ENCODE results near the gene ARFGEF2. TPM values are rescaled to one million over a fixed set of nuclear protein-coding genes. Genes with fewer than 3 reads are reported as not detected.
A peak's percentile ranks its signal among the peaks of the same experiment; 100 is the strongest.

Gene ARFGEF2
- total RNA-seq, 1 donor from 2014 or later, result 39.1 TPM

GRCh38 chr20:48941467-48941866 is 20.0 kb downstream of the ARFGEF2 start:
- no peak for ATAC-seq
- no peak for DNase-seq (ENCODE audit: missing footprints)
- intact Hi-C loops (cut with DNase I), result no loop called here

GRCh38 chr20:48942730-48943129 is 21.2 kb downstream of the ARFGEF2 start:
- peak; percentile 40 for ATAC-seq
- intact Hi-C loops (cut with DNase I), result no loop called here
- DNase-seq (ENCODE audit: missing footprints), result no peak

- intact Hi-C loops (cut with DNase I), result no loop called here
- no peak for ATAC-seq
- no peak for DNase-seq (ENCODE audit: missing footprints)
These were observed 23.3 kb downstream of the ARFGEF2 start for GRCh38 chr20:48944663-48945297.

GRCh38 chr20:48945840-48946514 is 24.5 kb downstream of the ARFGEF2 start:
- DNase-seq (ENCODE audit: missing footprints) (no peak), ATAC-seq (no peak)
- intact Hi-C loops (cut with DNase I), result no loop called here

GRCh38 chr20:48948612-48949011 is 27.1 kb downstream of the ARFGEF2 start:
- ATAC-seq (no peak), DNase-seq (ENCODE audit: missing footprints) (no peak)
- intact Hi-C loops (cut with DNase I), result no loop called here

GRCh38 chr20:48949304-48950170 is 28.0 kb downstream of the ARFGEF2 start:
- DNase-seq (ENCODE audit: missing footprints) (no peak), ATAC-seq (no peak)
- intact Hi-C loops (cut with DNase I), result no loop called here

GRCh38 chr20:48951041-48951440 is 29.5 kb downstream of the ARFGEF2 start:
- intact Hi-C loops (cut with DNase I), result no loop called here
- no peak for ATAC-seq

GRCh38 chr20:48951646-48952045 is 30.1 kb downstream of the ARFGEF2 start:
- intact Hi-C loops (cut with DNase I), result no loop called here
- no peak for ATAC-seq
- DNase-seq (ENCODE audit: missing footprints), result no peak

More at GRCh38 chr20:48951041-48951440, 29.5 kb downstream of the ARFGEF2 start:
- no peak for DNase-seq (ENCODE audit: missing footprints)

- ATAC-seq (no peak), DNase-seq (ENCODE audit: missing footprints) (no peak)
- intact Hi-C loops (cut with DNase I), result no loop called here
These were observed 31.1 kb downstream of the ARFGEF2 start for GRCh38 chr20:48952656-48953055.

- DNase-seq (ENCODE audit: missing footprints) (no peak), ATAC-seq (peak; percentile 8)
These were observed 32.1 kb downstream of the ARFGEF2 start for GRCh38 chr20:48953653-48954052.

GRCh38 chr20:48956052-48956451 is 34.5 kb downstream of the ARFGEF2 start:
- intact Hi-C loops (cut with DNase I), result no loop called here
- DNase-seq (ENCODE audit: missing footprints) (no peak), ATAC-seq (no peak)

More at GRCh38 chr20:48953653-48954052, 32.1 kb downstream of the ARFGEF2 start:
- intact Hi-C loops (cut with DNase I), result no loop called here

GRCh38 chr20:48957053-48957481 is 35.6 kb downstream of the ARFGEF2 start:
- ATAC-seq (no peak), DNase-seq (ENCODE audit: missing footprints) (no peak)
- intact Hi-C loops (cut with DNase I), result no loop called here

GRCh38 chr20:48957533-48957932 is 36.0 kb downstream of the ARFGEF2 start:
- intact Hi-C loops (cut with DNase I), result no loop called here
- DNase-seq (ENCODE audit: missing footprints) (no peak), ATAC-seq (no peak)

- DNase-seq (ENCODE audit: missing footprints), result no peak
- intact Hi-C loops (cut with DNase I), result no loop called here
- no peak for ATAC-seq
These were observed 37.2 kb downstream of the ARFGEF2 start for GRCh38 chr20:48958743-48959142.

GRCh38 chr20:48959899-48960550 is 38.5 kb downstream of the ARFGEF2 start:
- DNase-seq (ENCODE audit: missing footprints) (no peak), ATAC-seq (no peak)
- intact Hi-C loops (cut with DNase I), result no loop called here

- DNase-seq (ENCODE audit: missing footprints) (no peak), ATAC-seq (no peak)
- intact Hi-C loops (cut with DNase I), result no loop called here
These were observed 40.9 kb downstream of the ARFGEF2 start for GRCh38 chr20:48962421-48962820.

- intact Hi-C loops (cut with DNase I), result no loop called here
- DNase-seq (ENCODE audit: missing footprints) (no peak), ATAC-seq (no peak)
These were observed 41.7 kb downstream of the ARFGEF2 start for GRCh38 chr20:48962976-48963771.

- ATAC-seq, result no peak
- intact Hi-C loops (cut with DNase I), result no loop called here
- no peak for DNase-seq (ENCODE audit: missing footprints)
These were observed 43.8 kb downstream of the ARFGEF2 start for GRCh38 chr20:48965189-48965910.

All from Right ventricle myocardium inferior (tissue), 1 donor.